ENCODE measurements around the gene MED10. TPM values are rescaled to one million over a fixed set of nuclear protein-coding genes. Genes with fewer than 3 reads are reported as not detected.

Gene MED10
- total RNA-seq, 1 experiment from 2014 or later, result 81.8 TPM

- Histone ChIP-seq H3K36me3 (ENCODE audit: low read depth) (no peaks in the 10 kb centered on the region), H3K79me2 (ENCODE audit: low read depth) (no peaks in the 10 kb centered on the region), H3K9me2 (ENCODE audit: insufficient read depth) (no peaks in the 10 kb centered on the region), H3F3A (ENCODE audit: insufficient read depth, low read depth) (no peaks in the 10 kb centered on the region), H2AFZ (no peak overlapping the region), H3K4me2 (no peak overlapping the region), H3K4me1 (replicated peaks; ENCODE audit: insufficient read depth) (no peaks in the 10 kb centered on the region), H3K9me3 (ENCODE audit: insufficient read depth, low read depth) (no peaks in the 10 kb centered on the region), H3K4me3 (no peak overlapping the region), H3K27me3 (ENCODE audit: insufficient read depth, low read depth) (peaks cover 88% of the 10 kb centered on the region), H3K27ac (no peak overlapping the region), H4K20me1 (ENCODE audit: insufficient read depth) (no peaks in the 10 kb centered on the region)
- POLR2A ChIA-PET (ENCODE audit: unreplicated experiment), result no interaction called here
- CTCF ChIA-PET, result no interaction called here
- DNase-seq, result no peak
- intact Hi-C loops (cut with micrococcal nuclease; ENCODE audit: unreplicated experiment), result no loop called here
- TF ChIP-seq EZH2 (IDR thresholded peaks at IDR 0.05; ENCODE audit: low read depth) (no peak), CTCF (conservative IDR thresholded peaks at IDR 0.05) (no peak)
- BruUV-seq (replicated peaks), result no TSS peak
Measured at GRCh38 chr5:6389946-6390530, 11.7 kb upstream of the MED10 start.

GRCh38 chr5:6389397-6389796, 11.1 kb upstream of the MED10 start:
- peaks cover 86% of the 10 kb centered on the region for H3K27me3 ChIP-seq (ENCODE audit: insufficient read depth, low read depth)

GRCh38 chr5:6387970-6388369, 9.6 kb upstream of the MED10 start:
- H3K4me1 ChIP-seq (replicated peaks; ENCODE audit: insufficient read depth), result 0 out of 2 replicates have a peak, but pooled peaks cover 4% of the 10 kb centered on the region
- ChIA-PET POLR2A (ENCODE audit: unreplicated experiment) (no interaction called here), CTCF (no interaction called here)
- H3K27me3 ChIP-seq (ENCODE audit: insufficient read depth, low read depth), result peaks cover 78% of the 10 kb centered on the region
- H3K27ac ChIP-seq, result no peak overlapping the region
- H3K9me3 ChIP-seq (ENCODE audit: insufficient read depth, low read depth), result no peaks in the 10 kb centered on the region
- no peaks in the 10 kb centered on the region for H3K79me2 ChIP-seq (ENCODE audit: low read depth)
- no peaks in the 10 kb centered on the region for H4K20me1 ChIP-seq (ENCODE audit: insufficient read depth)
- H3F3A ChIP-seq (ENCODE audit: insufficient read depth, low read depth), result no peaks in the 10 kb centered on the region
- no peak overlapping the region for H2AFZ ChIP-seq
- H3K9me2 ChIP-seq (ENCODE audit: insufficient read depth), result no peaks in the 10 kb centered on the region
- intact Hi-C loops (cut with micrococcal nuclease; ENCODE audit: unreplicated experiment), result no loop called here
- BruUV-seq (replicated peaks), result no TSS peak
- TF ChIP-seq CTCF (conservative IDR thresholded peaks at IDR 0.05), result no peak
- TF ChIP-seq EZH2 (IDR thresholded peaks at IDR 0.05; ENCODE audit: low read depth), result no peak
- H3K36me3 ChIP-seq (ENCODE audit: low read depth), result no peaks in the 10 kb centered on the region
- DNase-seq, result no peak
- no peak overlapping the region for H3K4me2 ChIP-seq
- no peak overlapping the region for H3K4me3 ChIP-seq

More at GRCh38 chr5:6389397-6389796, 11.1 kb upstream of the MED10 start:
- Histone ChIP-seq H3F3A (ENCODE audit: insufficient read depth, low read depth) (no peaks in the 10 kb centered on the region), H2AFZ (no peak overlapping the region), H3K9me2 (ENCODE audit: insufficient read depth) (no peaks in the 10 kb centered on the region), H4K20me1 (ENCODE audit: insufficient read depth) (no peaks in the 10 kb centered on the region), H3K4me2 (no peak overlapping the region), H3K27ac (no peak overlapping the region), H3K36me3 (ENCODE audit: low read depth) (no peaks in the 10 kb centered on the region), H3K4me3 (no peak overlapping the region), H3K4me1 (replicated peaks; ENCODE audit: insufficient read depth) (no peaks in the 10 kb centered on the region), H3K9me3 (ENCODE audit: insufficient read depth, low read depth) (no peaks in the 10 kb centered on the region), H3K79me2 (ENCODE audit: low read depth) (no peaks in the 10 kb centered on the region)
- no peak for TF ChIP-seq EZH2 (IDR thresholded peaks at IDR 0.05; ENCODE audit: low read depth)
- no peak for DNase-seq
- no TSS peak for BruUV-seq (replicated peaks)
- intact Hi-C loops (cut with micrococcal nuclease; ENCODE audit: unreplicated experiment), result no loop called here
- POLR2A ChIA-PET (ENCODE audit: unreplicated experiment), result no interaction called here
- CTCF ChIA-PET, result interaction anchor here (0.6 kb wide), 1 partner anchor 11 kb away, joined by 8 read pairs; the partner anchor contains the start of gene MED10

GRCh38 chr5:6386271-6386670, 7.9 kb upstream of the MED10 start:
- CTCF ChIA-PET, result interaction anchor here (0.6 kb wide), 1 partner anchor 1267 kb away, joined by 3 read pairs; no protein-coding TSS in a partner anchor
- intact Hi-C loops (cut with micrococcal nuclease; ENCODE audit: unreplicated experiment), result no loop called here

More at GRCh38 chr5:6386271-6386670, 7.9 kb upstream of the MED10 start:
- Histone ChIP-seq H3F3A (ENCODE audit: insufficient read depth, low read depth) (no peaks in the 10 kb centered on the region), H2AFZ (no peak overlapping the region), H4K20me1 (ENCODE audit: insufficient read depth) (no peaks in the 10 kb centered on the region), H3K4me2 (no peak overlapping the region), H3K79me2 (ENCODE audit: low read depth) (no peaks in the 10 kb centered on the region), H3K27me3 (ENCODE audit: insufficient read depth, low read depth) (peaks cover 62% of the 10 kb centered on the region), H3K4me1 (replicated peaks; ENCODE audit: insufficient read depth) (0 out of 2 replicates have a peak, but pooled peaks cover 4% of the 10 kb centered on the region), H3K36me3 (ENCODE audit: low read depth) (no peaks in the 10 kb centered on the region), H3K4me3 (no peak overlapping the region), H3K9me3 (ENCODE audit: insufficient read depth, low read depth) (no peaks in the 10 kb centered on the region), H3K27ac (no peak overlapping the region), H3K9me2 (ENCODE audit: insufficient read depth) (no peaks in the 10 kb centered on the region)
- no peak for TF ChIP-seq EZH2 (IDR thresholded peaks at IDR 0.05; ENCODE audit: low read depth)
- no peak for TF ChIP-seq CTCF (conservative IDR thresholded peaks at IDR 0.05)
- no peak for DNase-seq
- POLR2A ChIA-PET (ENCODE audit: unreplicated experiment), result no interaction called here
- no TSS peak for BruUV-seq (replicated peaks)

Measured in PC-9 (cell line).